HG03175 (cell line): ENCODE measurements around the gene MME.
"Not testable (repeated sequence)": the region's sequence is repeated elsewhere in the genome, so short reads cannot be mapped to it uniquely, and the experiment has no call there.

Experiments
- ATAC-seq: cut with Tn5 transposase; IDR thresholded peaks from one replicate; pipeline ENCODE4 v1.9.1; 2021; ENCODE audit warnings: mild to moderate bottlenecking, moderate library complexity; ENCODE audit not compliant: unreplicated experiment

The MME gene

GRCh38 chr3:155083313-155083905 lies 3.3 kb downstream of the MME start:
- no peak for ATAC-seq

DNA sequence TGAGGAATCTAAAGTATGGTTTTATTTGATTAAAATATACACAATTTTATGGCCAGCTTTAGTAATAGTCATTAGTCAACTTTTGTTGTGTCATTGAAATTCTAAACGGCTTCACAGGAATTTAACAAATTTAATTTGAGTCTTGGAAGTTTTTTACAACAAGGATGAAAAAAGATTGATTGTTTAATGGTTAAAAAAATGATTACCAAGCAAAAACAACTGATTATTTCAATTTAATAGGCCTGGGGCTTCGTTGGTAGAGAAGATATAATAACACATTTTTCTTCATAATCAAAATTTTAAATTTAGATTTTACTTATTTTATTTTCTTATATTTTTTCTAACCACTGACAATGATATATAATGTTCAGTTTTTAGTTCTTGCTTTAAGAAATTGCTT lies 4.4 kb downstream of the MME start:
- no peak for ATAC-seq

GRCh38 chr3:155086051-155086450 lies 5.9 kb downstream of the MME start:
- no peak for ATAC-seq

GRCh38 chr3:155088706-155089345 lies 8.7 kb downstream of the MME start:
- ATAC-seq, result no peak

DNA sequence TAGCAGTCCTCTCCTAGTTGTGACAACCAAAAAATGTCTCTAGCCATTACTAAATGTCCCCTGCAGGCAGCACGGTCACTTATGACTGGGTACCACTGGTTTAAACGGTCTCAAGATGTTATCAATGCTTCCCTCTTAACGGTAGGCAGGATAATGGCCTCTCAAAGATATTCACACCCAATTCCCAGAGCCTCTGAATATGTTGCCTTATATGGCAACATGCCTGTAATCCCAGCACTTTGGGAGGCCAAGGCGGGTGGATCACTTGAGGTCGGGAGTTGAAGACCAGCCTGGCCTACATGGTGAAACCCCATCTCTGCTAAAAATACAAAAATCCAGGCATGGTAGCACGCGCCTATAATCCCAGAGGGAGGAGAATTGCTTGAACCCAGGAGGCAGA lies 9.4 kb downstream of the MME start:
- no peak for ATAC-seq

DNA sequence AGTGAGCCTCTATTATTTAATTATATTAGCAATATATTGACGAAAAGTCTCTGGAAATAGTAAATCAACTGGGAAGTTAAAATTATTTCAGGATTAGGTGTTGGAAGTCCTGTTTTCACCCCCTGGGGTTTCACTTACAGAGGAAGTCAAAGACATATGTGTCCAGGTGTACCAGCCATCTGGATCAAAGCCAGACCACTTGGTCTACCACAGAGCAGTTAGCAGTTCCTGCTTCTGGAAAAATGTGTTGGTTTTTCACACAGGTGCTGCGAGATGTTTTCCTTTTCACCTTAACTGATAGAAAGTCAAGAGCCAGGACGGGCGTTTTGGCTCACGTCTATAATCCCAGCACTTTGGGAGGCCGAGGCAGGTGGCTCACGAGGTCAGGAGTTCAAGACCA lies 13.1 kb downstream of the MME start:
- no peak for ATAC-seq

GRCh38 chr3:155096303-155097008 lies 16.3 kb downstream of the MME start:
- ATAC-seq, result no peak

GRCh38 chr3:155097009-155097349 lies 16.9 kb downstream of the MME start:
- no peak for ATAC-seq

DNA sequence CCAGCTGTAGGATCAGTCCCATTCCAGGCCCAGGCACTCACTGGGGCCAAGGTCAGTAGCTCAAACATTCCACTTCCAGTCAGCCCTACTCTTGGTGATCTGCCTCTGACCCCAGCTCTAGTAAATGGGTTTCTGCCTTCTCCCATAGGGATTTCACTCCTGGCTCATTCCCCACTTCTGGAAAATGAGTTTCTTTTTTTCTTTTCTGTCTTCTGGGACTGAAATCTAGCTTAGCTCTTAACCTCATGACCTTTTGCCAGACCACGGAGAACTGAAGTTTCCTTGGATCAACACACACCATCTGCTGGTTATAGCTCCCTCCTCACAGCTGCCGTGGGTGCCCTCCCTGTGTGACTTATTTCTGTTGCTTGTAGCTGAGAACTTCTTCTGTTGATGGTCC lies 21.3 kb downstream of the MME start:
- no peak for ATAC-seq

DNA sequence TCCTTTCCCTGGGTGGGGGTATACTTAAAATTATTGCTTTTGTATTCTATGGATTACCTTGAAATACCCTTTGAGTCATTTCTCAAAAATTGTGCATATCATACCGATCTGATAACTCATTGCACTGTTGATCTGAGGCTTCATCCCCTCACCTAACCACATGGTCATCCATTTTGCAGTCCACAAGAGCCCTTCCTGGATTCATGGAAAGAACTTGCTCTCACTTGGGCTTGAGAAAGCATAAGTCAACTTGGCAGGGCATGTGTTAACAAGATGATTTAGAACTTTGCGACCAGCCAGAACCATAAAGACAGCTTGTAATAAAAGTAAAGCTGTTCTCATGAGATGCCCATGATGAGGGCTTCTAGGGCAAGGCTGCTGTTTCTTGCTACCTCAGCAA lies 22.2 kb downstream of the MME start:
- no peak for ATAC-seq

DNA sequence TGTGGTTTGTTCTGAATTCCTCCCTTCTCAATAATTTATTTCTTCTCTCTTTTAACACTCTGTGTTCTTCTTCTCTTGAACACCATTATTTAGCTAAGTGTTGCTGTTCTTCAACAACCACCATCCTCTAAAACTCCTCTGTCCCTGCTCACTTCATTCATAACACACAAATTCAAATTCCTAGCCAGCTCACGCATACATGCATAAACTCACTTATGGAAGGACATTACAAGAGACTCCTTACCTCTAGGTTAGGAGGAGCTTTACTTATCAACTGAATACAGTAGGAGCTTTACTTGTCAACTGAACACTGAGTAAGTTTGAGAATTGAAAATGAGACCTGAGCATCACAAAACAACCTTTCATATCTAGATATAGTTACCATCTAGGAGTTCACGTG lies 23.6 kb downstream of the MME start:
- ATAC-seq, result no peak

DNA sequence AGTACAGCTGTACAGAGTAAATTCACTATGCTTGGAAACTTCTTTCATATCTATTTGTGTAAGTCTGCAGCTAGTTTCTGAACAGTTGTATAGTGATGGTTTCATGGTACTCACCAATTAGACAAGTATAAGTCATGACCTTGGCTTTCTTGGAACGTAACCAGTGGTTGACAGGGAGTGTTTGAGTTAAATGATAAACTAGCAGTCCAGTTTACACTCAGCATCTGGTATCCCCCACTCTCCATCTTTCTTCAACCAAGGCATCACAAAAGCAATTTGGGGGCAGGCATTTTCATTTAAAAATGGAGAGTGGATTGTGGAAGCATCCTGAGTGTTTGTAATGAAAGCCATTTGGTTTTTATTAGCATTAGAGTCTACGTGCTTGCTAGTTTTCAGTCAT lies 26.0 kb downstream of the MME start:
- no peak for ATAC-seq

- ATAC-seq, result no peak
Observed at GRCh38 chr3:155110022-155110421, 29.9 kb downstream of the MME start.

GRCh38 chr3:155110996-155111901 lies 31.1 kb downstream of the MME start:
- ATAC-seq, result no peak

- ATAC-seq, result no peak
Observed at GRCh38 chr3:155111971-155112370, 31.9 kb downstream of the MME start.

DNA sequence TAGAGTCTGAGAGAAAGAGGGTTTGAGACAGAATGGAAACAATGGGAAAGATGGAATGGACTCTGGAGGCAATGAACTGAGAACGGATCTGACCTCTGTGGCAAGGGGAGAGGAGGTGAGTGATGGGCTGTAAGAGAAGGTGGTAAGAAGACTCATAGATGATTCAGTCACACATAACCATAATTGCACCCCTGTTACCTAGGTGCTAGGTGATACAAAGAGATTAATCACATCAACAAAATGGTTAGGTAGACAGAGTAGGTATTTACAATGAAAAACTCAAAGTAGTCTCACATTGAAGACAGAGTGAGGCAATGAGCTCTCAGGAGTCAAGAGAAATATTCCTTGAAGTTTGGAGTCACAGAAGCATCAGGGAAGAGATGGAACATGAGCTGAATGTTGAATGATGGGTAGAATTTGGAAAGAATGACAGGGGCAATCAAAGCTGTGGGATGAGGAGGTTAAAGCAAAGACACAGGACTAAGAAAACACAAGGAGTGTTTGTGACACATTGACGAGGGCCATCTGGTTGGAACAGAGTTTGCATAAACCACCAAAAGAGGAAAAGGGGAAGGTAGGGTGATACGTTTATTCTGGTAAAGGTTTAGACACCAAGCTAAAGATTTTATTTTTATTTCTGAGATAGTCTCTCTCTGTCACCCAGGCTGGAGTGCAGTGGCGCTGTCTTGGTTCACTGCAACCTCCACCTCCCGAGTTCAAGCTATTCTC lies 32.7 kb downstream of the MME start:
- ATAC-seq, result no peak

GRCh38 chr3:155124745-155125144 lies 44.6 kb downstream of the MME start:
- not testable (repeated sequence) for ATAC-seq

DNA sequence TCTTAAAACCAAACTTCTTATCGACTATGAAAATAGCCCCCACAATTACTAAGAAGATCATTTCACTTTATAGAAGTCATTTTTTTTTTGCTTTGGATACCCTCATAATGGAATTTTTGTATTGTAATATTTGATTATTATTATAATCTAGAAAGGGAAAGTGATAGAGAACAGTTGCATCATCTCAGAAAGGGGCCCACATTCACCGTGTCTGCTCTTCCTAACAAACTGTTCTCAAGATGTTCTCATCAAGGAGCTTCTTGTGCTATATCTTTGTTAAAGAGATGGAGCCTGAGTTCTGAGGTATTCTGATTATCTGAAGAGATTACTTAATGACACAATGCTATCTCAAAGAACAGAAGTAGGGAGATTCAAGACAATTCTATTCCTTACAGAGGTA lies 49.3 kb downstream of the MME start:
- no peak for ATAC-seq

DNA sequence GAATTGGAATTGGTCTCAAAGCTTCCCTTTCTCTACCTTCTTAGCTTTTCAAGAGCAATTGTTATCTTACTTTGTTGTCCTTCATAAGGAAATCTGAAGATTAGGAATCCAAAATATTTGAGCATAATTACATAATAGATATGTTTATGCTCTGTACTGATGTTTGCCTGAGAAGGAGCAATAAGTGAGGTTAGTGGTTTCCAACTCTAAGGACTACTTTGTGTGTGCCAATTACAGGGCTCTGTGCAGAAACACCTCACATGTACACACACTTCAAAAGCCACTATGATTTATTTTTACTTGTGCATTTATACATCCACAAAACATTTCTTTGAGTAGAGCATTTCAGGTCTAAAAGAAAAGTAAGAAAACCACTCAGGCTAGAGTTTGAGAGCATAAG lies 49.9 kb downstream of the MME start:
- no peak for ATAC-seq

DNA sequence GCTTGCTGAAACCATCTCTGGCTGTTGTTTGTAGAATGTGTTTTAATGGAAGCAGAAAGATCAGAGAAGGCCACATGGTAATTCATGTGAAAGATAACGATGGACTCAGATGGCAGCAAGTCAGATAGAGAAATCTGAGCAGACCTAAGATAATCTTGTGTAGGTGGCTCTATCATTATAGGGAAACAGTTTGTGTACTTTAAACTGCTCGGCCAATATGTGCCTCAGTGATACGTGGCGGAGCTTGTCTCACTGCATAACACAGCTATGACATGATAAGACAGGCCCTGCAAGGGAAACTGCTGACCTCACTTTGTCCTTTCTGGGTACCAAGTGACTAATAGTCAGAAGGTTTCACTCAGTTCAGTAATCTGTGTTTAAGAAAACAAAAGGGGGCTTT lies 51.0 kb downstream of the MME start:
- ATAC-seq, result no peak

DNA sequence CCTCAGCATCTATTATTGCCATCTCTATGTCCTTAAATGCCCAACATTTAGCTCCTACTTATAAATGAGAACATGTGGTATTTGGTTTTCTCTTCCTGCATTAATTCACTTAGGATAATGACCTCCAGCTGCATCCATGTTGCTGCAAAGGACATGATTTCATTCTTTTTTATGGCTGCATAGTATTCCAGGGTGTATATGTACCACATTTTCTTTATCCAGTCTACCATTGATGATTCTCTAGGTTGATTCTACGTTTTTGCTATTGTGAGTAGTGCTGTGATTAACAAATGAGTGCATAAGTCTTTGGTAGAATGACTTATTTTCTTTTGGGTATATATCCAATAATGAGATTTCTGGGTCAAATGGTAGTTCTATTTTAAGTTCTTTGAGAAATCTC lies 54.2 kb downstream of the MME start:
- ATAC-seq, result not testable (repeated sequence)
